ENCODE data around the gene LMNA.

GRCh38 chr1:156065871-156066270 lies 48.6 kb upstream of the LMNA start:
- TF ChIP-seq CTCF (IDR thresholded peaks at IDR 0.05) (no peak), POLR2A (IDR thresholded peaks at IDR 0.05) (no peak)
